ENCODE measurements around the gene TSEN2. TPM values are rescaled to one million over a fixed set of nuclear protein-coding genes. Genes with fewer than 3 reads are reported as not detected.

Gene TSEN2
- polyA plus RNA-seq, 3 donors = 3.2 to 7.3 (median 3.9) TPM

- Histone ChIP-seq H3K4me1 (ENCODE audit: control insufficient read depth in 1 of 2, insufficient read depth in 2 of 2, low read length in 2 of 2) (peaks cover 30 to 33% of the 10 kb centered on the region in 2 donors), H3K4me2 (replicated peaks; ENCODE audit: extremely low read depth, low read length, poor library complexity, severe bottlenecking) (peak overlapping the region; percentile 10), H4K20me1 (ENCODE audit: insufficient read depth, low read length) (no peaks in the 10 kb centered on the region), H3K36me3 (replicated peaks in 1 of 2; ENCODE audit: control insufficient read depth in 1 of 2, insufficient read depth in 2 of 2, low read length in 2 of 2) (no peaks in the 10 kb centered on the region), H3K9me3 (replicated peaks in 1 of 2; ENCODE audit: control insufficient read depth in 1 of 2, insufficient read depth in 1 of 2, low read length in 2 of 2) (no peaks in the 10 kb centered on the region), H3K27me3 (ENCODE audit: control insufficient read depth in 2 of 2, insufficient read depth in 2 of 2, low read length in 2 of 2) (no peaks in the 10 kb centered on the region), H3K27ac (ENCODE audit: low read depth in 1 of 2, low read length in 2 of 2) (peak overlapping the region in 1 of 2 donors; percentile 1), H3K79me2 (ENCODE audit: insufficient read depth, low read length) (peaks cover 2% of the 10 kb centered on the region), H2AFZ (ENCODE audit: insufficient read depth, low read depth, low read length, poor library complexity, severe bottlenecking) (peak overlapping the region; percentile 53), H3K9ac (ENCODE audit: insufficient read depth, low read length, poor library complexity, severe bottlenecking) (no peak overlapping the region), H3K4me3 (replicated peaks in 1 of 3; ENCODE audit: low read depth in 2 of 3, low read length in 3 of 3) (no peak overlapping the region)
- H3K4me3 Mint-ChIP-seq = no peak overlapping the region
- no peaks in the 10 kb centered on the region for H3K36me3 Mint-ChIP-seq
- H3K27ac Mint-ChIP-seq = peak overlapping the region in 5 of 7 donors; percentile 12 to 77 (median 58)
- intact Hi-C loops (cut with micrococcal nuclease) = loop anchor here (2.0 to 5.0 kb wide), 4 partner anchors 73 to 345 kb away; partner anchors contain the start of gene PPARG (in 1 of the 2)
- peak; percentile 52 to 71 (median 68) for DNase-seq
- WGBS (ENCODE audit: insufficient coverage) = 33% methylated on average over 9 of the region's 9 CpGs
- peaks cover 0 to 2% (median 0%) of the 10 kb centered on the region in 7 donors for H3K9me3 Mint-ChIP-seq
- H3K27me3 Mint-ChIP-seq (ENCODE audit: low read depth in 3 of 3) = peaks cover 0 to 2% (median 0%) of the 10 kb centered on the region in 3 donors
- H3K4me1 Mint-ChIP-seq = peaks cover 39% of the 10 kb centered on the region
- TF ChIP-seq, protein P1, sequence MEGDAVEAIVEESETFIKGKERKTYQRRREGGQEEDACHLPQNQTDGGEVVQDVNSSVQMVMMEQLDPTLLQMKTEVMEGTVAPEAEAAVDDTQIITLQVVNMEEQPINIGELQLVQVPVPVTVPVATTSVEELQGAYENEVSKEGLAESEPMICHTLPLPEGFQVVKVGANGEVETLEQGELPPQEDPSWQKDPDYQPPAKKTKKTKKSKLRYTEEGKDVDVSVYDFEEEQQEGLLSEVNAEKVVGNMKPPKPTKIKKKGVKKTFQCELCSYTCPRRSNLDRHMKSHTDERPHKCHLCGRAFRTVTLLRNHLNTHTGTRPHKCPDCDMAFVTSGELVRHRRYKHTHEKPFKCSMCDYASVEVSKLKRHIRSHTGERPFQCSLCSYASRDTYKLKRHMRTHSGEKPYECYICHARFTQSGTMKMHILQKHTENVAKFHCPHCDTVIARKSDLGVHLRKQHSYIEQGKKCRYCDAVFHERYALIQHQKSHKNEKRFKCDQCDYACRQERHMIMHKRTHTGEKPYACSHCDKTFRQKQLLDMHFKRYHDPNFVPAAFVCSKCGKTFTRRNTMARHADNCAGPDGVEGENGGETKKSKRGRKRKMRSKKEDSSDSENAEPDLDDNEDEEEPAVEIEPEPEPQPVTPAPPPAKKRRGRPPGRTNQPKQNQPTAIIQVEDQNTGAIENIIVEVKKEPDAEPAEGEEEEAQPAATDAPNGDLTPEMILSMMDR (IDR thresholded peaks at IDR 0.05) = peak; percentile 83
These were observed 4.3 kb upstream of the TSEN2 start for GRCh38 chr3:12479919-12480427.

- TF ChIP-seq, protein P1 (IDR thresholded peaks at IDR 0.05) = no peak
- H3K4me1 Mint-ChIP-seq = peaks cover 55% of the 10 kb centered on the region
- H3K27ac Mint-ChIP-seq = peak overlapping the region; percentile 89 to 96 (median 94)
These were observed 870 bp upstream of the TSEN2 start for GRCh38 chr3:12483410-12483809.

More at GRCh38 chr3:12483410-12483809, 870 bp upstream of the TSEN2 start:
- peak overlapping the region; percentile 96 for H3K4me2 ChIP-seq (replicated peaks; ENCODE audit: extremely low read depth, low read length, poor library complexity, severe bottlenecking)
- no peaks in the 10 kb centered on the region for H3K36me3 ChIP-seq (replicated peaks in 1 of 2; ENCODE audit: control insufficient read depth in 1 of 2, insufficient read depth in 2 of 2, low read length in 2 of 2)
- no peaks in the 10 kb centered on the region for H3K9me3 ChIP-seq (replicated peaks in 1 of 2; ENCODE audit: control insufficient read depth in 1 of 2, insufficient read depth in 1 of 2, low read length in 2 of 2)
- intact Hi-C loops (cut with micrococcal nuclease) = loop anchor here in 1 of 2 donors (5.0 kb wide), 1 partner anchor 196 kb away; the partner anchor contains the start of gene PPARG
- peaks cover 0 to 2% (median 0%) of the 10 kb centered on the region in 3 donors for H3K27me3 Mint-ChIP-seq (ENCODE audit: low read depth in 3 of 3)
- no peaks in the 10 kb centered on the region for H4K20me1 ChIP-seq (ENCODE audit: insufficient read depth, low read length)
- DNase-seq = peak in 1 of 3 donors; percentile 24
- H3K27ac ChIP-seq (ENCODE audit: low read depth in 1 of 2, low read length in 2 of 2) = peak overlapping the region; percentile 83 to 84
- H3K36me3 Mint-ChIP-seq = peaks cover 0 to 3% of the 10 kb centered on the region in 2 donors
- peaks cover 16% of the 10 kb centered on the region for H3K79me2 ChIP-seq (ENCODE audit: insufficient read depth, low read length)
- peak overlapping the region; percentile 93 for H2AFZ ChIP-seq (ENCODE audit: insufficient read depth, low read depth, low read length, poor library complexity, severe bottlenecking)
- peaks cover 51 to 57% of the 10 kb centered on the region in 2 donors for H3K4me1 ChIP-seq (ENCODE audit: control insufficient read depth in 1 of 2, insufficient read depth in 2 of 2, low read length in 2 of 2)
- H3K4me3 Mint-ChIP-seq = peak overlapping the region; percentile 96 to 98
- H3K9ac ChIP-seq (ENCODE audit: insufficient read depth, low read length, poor library complexity, severe bottlenecking) = peak overlapping the region; percentile 73
- peak overlapping the region; percentile 66 to 93 (median 91) for H3K4me3 ChIP-seq (replicated peaks in 1 of 3; ENCODE audit: low read depth in 2 of 3, low read length in 3 of 3)
- H3K27me3 ChIP-seq (ENCODE audit: control insufficient read depth in 2 of 2, insufficient read depth in 2 of 2, low read length in 2 of 2) = no peaks in the 10 kb centered on the region
- peaks cover 0 to 3% (median 0%) of the 10 kb centered on the region in 7 donors for H3K9me3 Mint-ChIP-seq
- no CpG with 5 or more reads among the region's 1 CpG for WGBS (ENCODE audit: insufficient coverage)

Data from CD14-positive monocyte (primary cell).